A673 (cell line): ENCODE data around the gene PIAS3. TPM values are rescaled to one million over a fixed set of nuclear protein-coding genes. Genes with fewer than 3 reads are reported as not detected.
A peak's percentile ranks its signal among the peaks of the same experiment; 100 is the strongest.
"Not testable (repeated sequence)": the region's sequence is repeated elsewhere in the genome, so short reads cannot be mapped to it uniquely, and the experiment has no call there.

Experiments
- BruUV-seq: library from RNA; stranded (reverse); fragments of 400-500 nt; replicated peaks from 2 replicates; lab custom pipeline; 2021; lab: Mats Ljungman, UMichigan
- CTCF ChIA-PET: fragments of 300-600 bp; sonication (Branson Sonifier 250); formaldehyde crosslinking; loops from one replicate; lab custom pipeline; 2022; ENCODE audit warnings: antibody characterized with exemption; lab: Charles Lee
- POLR2A ChIA-PET: fragments of 300-600 bp; sonication (Branson Sonifier 250); formaldehyde crosslinking; loops from one replicate; lab custom pipeline; 2022; ENCODE audit warnings: antibody characterized with exemption; ENCODE audit not compliant: low non-redundant PET; lab: Charles Lee
- DNase-seq: peaks from one replicate; pipeline ENCODE4 v3.0.0-alpha.2; 2015; ENCODE audit warnings: low spot score
- H3K27ac ChIP-seq: fragments of 200-600 bp; sonication (generic); 2 replicates; pipeline ENCODE4 v1.5.1; 2016; ENCODE audit warnings: mixed run types, low read depth, mild to moderate bottlenecking, mixed read lengths, antibody characterized with exemption, low read length; ENCODE audit not compliant: poor library complexity, severe bottlenecking
- H3K27me3 ChIP-seq: fragments of 200-600 bp; sonication (generic); replicated peaks from 2 replicates; pipeline ENCODE4 v1.6.1; 2017; ENCODE audit warnings: mixed run types, low read depth, mild to moderate bottlenecking, mixed read lengths, antibody characterized with exemption, low read length; ENCODE audit not compliant: insufficient read depth, poor library complexity
- H3K36me3 ChIP-seq: fragments of 200-600 bp; sonication (generic); 2 replicates; pipeline ENCODE4 v1.6.1; 2016; ENCODE audit warnings: mixed run types, mild to moderate bottlenecking, mixed read lengths, antibody characterized with exemption, low read length; ENCODE audit not compliant: insufficient read depth, poor library complexity, severe bottlenecking
- H3K4me1 ChIP-seq: fragments of 200-600 bp; sonication (generic); 2 replicates; pipeline ENCODE4 v1.6.1; 2017; ENCODE audit warnings: mixed run types, mild to moderate bottlenecking, mixed read lengths, antibody characterized with exemption, low read length; ENCODE audit not compliant: insufficient read depth, poor library complexity, severe bottlenecking
- H3K4me3 ChIP-seq: fragments of 200-600 bp; sonication (generic); 2 replicates; pipeline ENCODE4 v1.5.1; 2016; ENCODE audit warnings: low read depth, mixed run types, mild to moderate bottlenecking, mixed read lengths, low read length; ENCODE audit not compliant: poor library complexity, severe bottlenecking
- H3K9me3 ChIP-seq: fragments of 200-600 bp; sonication (generic); 2 replicates; pipeline ENCODE4 v1.6.1; 2016; ENCODE audit warnings: mixed run types, low read depth, mild to moderate bottlenecking, mixed read lengths, antibody characterized with exemption, low read length; ENCODE audit not compliant: poor library complexity, severe bottlenecking
- EZH2 ChIP-seq: fragments of 200-600 bp; sonication (generic); IDR thresholded peaks from 2 replicates; pipeline ENCODE4 v1.6.1; 2017; ENCODE audit warnings: borderline replicate concordance, low read depth, mild to moderate bottlenecking, mixed read lengths, antibody characterized with exemption, low read length; ENCODE audit not compliant: poor library complexity, severe bottlenecking
- intact Hi-C: fragments of 100-400 bp; cut with micrococcal nuclease; formaldehyde crosslinking; loops from one replicate; pipeline ENCODE4 v1.10.0; 2022; ENCODE audit not compliant: unreplicated experiment
- total RNA-seq: library from RNA; stranded (reverse); gene quantifications from 2 replicates; pipeline ENCODE4 v1.2.3, GENCODE V29; 2021
- TF ChIP-seq, protein P1 (sequence below): fragments of 300-800, 200-600 bp; sonication (generic); conservative IDR thresholded peaks from 2 replicates; pipeline ENCODE4 v1.5.1; 2017; ENCODE audit warnings: low read depth, mild to moderate bottlenecking, antibody characterized with exemption, low read length, moderate library complexity, mixed read lengths

Gene PIAS3
- total RNA-seq, 1 experiment from 2014 or later = 41.8 TPM

DNA sequence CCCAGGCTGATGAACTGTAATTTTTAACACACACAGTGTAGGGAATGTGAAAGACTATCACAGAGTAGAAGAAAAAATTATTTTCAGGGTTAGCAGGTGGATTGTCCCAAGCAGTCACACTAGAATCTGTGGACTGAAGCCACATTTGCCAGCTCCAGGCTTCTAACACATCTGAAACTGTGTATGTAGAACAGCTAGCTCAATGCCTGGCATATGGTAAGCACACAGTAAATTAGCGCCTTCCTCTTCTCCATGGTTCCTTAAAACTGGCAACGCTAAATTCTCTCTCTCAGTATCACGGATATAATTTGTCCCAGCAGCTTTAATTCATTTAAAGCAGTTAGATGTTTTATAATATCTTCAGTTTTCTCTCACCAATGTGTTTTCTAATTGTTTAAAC lies 15.8 kb downstream of the PIAS3 start:
- CTCF ChIA-PET = interaction anchor here (0.6 kb wide), 1 partner anchor 133 kb away, joined by 4 read pairs; no protein-coding TSS in a partner anchor

DNA sequence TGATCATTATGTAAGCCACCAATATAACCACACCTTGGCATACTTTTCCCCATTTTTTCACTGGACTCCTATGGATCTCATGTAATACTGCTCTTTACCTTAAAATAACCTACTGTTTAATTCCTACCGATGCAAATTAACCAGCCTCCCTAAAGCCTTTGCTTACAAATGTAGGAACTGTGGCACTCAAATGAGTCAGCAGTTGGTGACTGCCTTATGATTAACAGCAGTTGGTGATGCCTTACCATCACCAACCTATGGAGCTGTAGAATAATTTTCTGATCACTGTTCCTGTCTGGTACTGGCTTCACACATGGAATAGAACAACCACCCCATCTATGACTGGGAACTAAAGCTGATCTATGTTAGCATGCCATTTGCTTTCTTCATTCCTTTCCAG lies 21.2 kb downstream of the PIAS3 start:
- no peak for TF ChIP-seq EZH2
- TF ChIP-seq, protein P1, sequence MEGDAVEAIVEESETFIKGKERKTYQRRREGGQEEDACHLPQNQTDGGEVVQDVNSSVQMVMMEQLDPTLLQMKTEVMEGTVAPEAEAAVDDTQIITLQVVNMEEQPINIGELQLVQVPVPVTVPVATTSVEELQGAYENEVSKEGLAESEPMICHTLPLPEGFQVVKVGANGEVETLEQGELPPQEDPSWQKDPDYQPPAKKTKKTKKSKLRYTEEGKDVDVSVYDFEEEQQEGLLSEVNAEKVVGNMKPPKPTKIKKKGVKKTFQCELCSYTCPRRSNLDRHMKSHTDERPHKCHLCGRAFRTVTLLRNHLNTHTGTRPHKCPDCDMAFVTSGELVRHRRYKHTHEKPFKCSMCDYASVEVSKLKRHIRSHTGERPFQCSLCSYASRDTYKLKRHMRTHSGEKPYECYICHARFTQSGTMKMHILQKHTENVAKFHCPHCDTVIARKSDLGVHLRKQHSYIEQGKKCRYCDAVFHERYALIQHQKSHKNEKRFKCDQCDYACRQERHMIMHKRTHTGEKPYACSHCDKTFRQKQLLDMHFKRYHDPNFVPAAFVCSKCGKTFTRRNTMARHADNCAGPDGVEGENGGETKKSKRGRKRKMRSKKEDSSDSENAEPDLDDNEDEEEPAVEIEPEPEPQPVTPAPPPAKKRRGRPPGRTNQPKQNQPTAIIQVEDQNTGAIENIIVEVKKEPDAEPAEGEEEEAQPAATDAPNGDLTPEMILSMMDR = no peak
- Histone ChIP-seq H3K27ac (no peak overlapping the region), H3K36me3 (peaks cover 89% of the 10 kb centered on the region), H3K27me3 (no peaks in the 10 kb centered on the region), H3K4me3 (no peak overlapping the region), H3K9me3 (no peaks in the 10 kb centered on the region), H3K4me1 (no peaks in the 10 kb centered on the region)
- CTCF ChIA-PET = no interaction called here
- POLR2A ChIA-PET = no interaction called here
- BruUV-seq = no TSS peak
- intact Hi-C loops = loop anchor here (2.0 kb wide), 1 partner anchor 13 kb away; the partner anchor contains the start of genes POLR3C and RNF115
- no peak for DNase-seq

More for the DNA sequence above, 15.8 kb downstream of the PIAS3 start:
- Histone ChIP-seq H3K9me3 (no peaks in the 10 kb centered on the region), H3K4me3 (no peak overlapping the region), H3K4me1 (peaks cover 12% of the 10 kb centered on the region), H3K27me3 (no peaks in the 10 kb centered on the region), H3K36me3 (peaks cover 48% of the 10 kb centered on the region), H3K27ac (no peak overlapping the region)
- no TSS peak for BruUV-seq
- POLR2A ChIA-PET = no interaction called here
- intact Hi-C loops = no loop called here
- no peak for DNase-seq
- TF ChIP-seq, protein P1 = no peak
- no peak for TF ChIP-seq EZH2

DNA sequence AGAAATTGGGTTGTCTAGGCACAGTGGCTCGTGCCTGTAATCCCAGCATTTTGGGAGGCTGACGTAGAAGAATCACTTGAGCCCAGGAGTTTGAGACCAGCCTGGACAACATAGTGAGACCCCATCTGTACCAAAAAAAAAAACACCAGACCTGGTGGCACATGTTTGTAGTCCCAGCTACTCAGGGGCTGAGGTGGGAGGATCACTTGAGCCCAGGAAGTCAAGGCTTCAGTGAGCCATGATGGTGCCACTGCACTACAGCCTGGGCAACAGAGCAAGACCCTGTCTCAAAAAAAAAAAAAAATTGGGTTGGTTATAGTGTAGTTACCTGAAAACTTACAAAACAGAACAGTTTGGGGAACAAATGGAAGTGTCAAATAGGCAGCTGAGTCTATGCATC lies 28.1 kb downstream of the PIAS3 start:
- BruUV-seq, H3K27ac ChIP-seq, DNase-seq, H3K4me3 ChIP-seq, H3K27me3 ChIP-seq, H3K4me1 ChIP-seq, H3K9me3 ChIP-seq, intact Hi-C loops, POLR2A ChIA-PET: not testable (repeated sequence)
- CTCF ChIA-PET = interaction anchor here (0.7 kb wide), 1 partner anchor 176 kb away, joined by 5 read pairs; no protein-coding TSS in a partner anchor
- peaks cover 91% of the 10 kb centered on the region for H3K36me3 ChIP-seq

DNA sequence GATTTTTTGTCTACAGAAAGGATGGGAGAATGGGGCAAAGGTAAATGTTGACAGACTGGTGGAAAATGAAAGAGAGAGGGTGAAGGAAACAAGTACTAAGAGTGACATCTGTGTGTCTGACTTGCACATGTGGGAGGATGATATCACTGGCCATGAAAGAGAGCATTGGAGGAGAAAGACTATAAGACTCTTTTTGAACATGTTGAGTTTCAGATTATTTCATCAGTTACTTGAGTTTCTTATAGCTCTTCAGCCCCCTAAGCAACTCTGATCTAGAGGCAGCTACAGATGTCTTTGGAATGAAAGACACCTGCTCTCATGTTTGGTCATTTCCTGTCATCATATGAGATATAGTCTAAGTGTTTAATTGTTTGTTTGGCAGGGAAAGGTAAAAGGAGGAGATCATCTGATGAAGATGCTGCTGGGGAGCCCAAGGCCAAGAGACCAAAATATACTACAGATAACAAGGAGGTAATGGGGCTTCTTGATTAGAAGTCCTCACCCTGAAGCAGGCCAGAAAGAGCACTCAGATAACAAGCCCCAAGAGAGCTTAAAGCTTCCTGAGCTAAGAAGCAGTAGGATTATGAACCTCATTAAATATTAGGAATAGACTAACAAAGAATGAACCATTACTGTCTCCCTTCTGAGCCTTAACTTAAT lies 30.4 kb downstream of the PIAS3 start:
- Histone ChIP-seq H3K27ac (peak overlapping the region; percentile 27), H3K36me3 (peaks cover 74% of the 10 kb centered on the region), H3K4me1 (peaks cover 10% of the 10 kb centered on the region), H3K4me3 (no peak overlapping the region), H3K9me3 (no peaks in the 10 kb centered on the region), H3K27me3 (no peaks in the 10 kb centered on the region)
- no peak for DNase-seq
- no peak for TF ChIP-seq EZH2
- TF ChIP-seq, protein P1 = no peak
- intact Hi-C loops = no loop called here
- no TSS peak for BruUV-seq
- POLR2A ChIA-PET = no interaction called here
- CTCF ChIA-PET = interaction anchor here (1.4 kb wide), 1 partner anchor 17 kb away, joined by 3 read pairs; the partner anchor contains the start of gene NUDT17
